ENCODE measurements around the gene FAM222B. TPM values are rescaled to one million over a fixed set of nuclear protein-coding genes. Genes with fewer than 3 reads are reported as not detected.
"Not testable (repeated sequence)": the region's sequence is repeated elsewhere in the genome, so short reads cannot be mapped to it uniquely, and the experiment has no call there.

The FAM222B gene
- total RNA-seq, 1 experiment from 2014 or later, result 37.7 TPM

DNA sequence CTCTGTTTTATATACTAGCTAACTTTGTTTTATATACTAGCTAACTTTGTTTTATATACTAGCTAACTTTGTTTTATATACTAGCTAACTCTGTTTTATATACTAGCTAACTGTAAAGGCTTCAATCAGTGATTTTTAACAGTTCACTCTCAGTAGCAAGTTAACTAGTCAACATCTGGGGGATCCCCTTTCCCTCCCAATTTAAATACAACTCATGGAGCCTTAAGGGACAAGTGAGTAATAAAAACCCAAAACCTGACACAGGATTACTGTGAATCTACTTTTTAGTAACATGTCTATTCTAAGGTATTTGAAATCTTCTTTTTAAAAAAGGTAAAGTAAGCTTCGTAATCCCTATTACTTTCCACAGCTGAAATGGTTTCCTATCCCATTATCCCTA, 32.2 kb downstream of the FAM222B start:
- BruUV-seq (replicated peaks), result no TSS peak
- H3K4me3 Mint-ChIP-seq (ENCODE audit: low read depth, unreplicated experiment), result peak overlapping the region; percentile 85
- H3K27me3 Mint-ChIP-seq (ENCODE audit: unreplicated experiment), result no peaks in the 10 kb centered on the region
- CTCF ChIA-PET, result interaction anchor here (1.0 to 1.1 kb wide), 2 partner anchors 47 to 67 kb away, joined by 3 to 5 read pairs; no protein-coding TSS in a partner anchor
- no peak for DNase-seq
- H3K27ac Mint-ChIP-seq (ENCODE audit: unreplicated experiment), result peak overlapping the region; percentile 85
- H3K36me3 Mint-ChIP-seq (ENCODE audit: insufficient read depth, unreplicated experiment), result peaks cover 69% of the 10 kb centered on the region
- H3K4me1 Mint-ChIP-seq (ENCODE audit: low read depth, unreplicated experiment), result peaks cover 28% of the 10 kb centered on the region
- intact Hi-C loops (cut with micrococcal nuclease; ENCODE audit: unreplicated experiment), result loop anchor here (2.0 kb wide), 1 partner anchor 48 kb away; no protein-coding TSS in a partner anchor
- no peaks in the 10 kb centered on the region for H3K9me3 Mint-ChIP-seq (ENCODE audit: low read depth, unreplicated experiment)
- TF ChIP-seq, protein P1, sequence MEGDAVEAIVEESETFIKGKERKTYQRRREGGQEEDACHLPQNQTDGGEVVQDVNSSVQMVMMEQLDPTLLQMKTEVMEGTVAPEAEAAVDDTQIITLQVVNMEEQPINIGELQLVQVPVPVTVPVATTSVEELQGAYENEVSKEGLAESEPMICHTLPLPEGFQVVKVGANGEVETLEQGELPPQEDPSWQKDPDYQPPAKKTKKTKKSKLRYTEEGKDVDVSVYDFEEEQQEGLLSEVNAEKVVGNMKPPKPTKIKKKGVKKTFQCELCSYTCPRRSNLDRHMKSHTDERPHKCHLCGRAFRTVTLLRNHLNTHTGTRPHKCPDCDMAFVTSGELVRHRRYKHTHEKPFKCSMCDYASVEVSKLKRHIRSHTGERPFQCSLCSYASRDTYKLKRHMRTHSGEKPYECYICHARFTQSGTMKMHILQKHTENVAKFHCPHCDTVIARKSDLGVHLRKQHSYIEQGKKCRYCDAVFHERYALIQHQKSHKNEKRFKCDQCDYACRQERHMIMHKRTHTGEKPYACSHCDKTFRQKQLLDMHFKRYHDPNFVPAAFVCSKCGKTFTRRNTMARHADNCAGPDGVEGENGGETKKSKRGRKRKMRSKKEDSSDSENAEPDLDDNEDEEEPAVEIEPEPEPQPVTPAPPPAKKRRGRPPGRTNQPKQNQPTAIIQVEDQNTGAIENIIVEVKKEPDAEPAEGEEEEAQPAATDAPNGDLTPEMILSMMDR (IDR thresholded peaks at IDR 0.05; ENCODE audit: unreplicated experiment), result no peak

DNA sequence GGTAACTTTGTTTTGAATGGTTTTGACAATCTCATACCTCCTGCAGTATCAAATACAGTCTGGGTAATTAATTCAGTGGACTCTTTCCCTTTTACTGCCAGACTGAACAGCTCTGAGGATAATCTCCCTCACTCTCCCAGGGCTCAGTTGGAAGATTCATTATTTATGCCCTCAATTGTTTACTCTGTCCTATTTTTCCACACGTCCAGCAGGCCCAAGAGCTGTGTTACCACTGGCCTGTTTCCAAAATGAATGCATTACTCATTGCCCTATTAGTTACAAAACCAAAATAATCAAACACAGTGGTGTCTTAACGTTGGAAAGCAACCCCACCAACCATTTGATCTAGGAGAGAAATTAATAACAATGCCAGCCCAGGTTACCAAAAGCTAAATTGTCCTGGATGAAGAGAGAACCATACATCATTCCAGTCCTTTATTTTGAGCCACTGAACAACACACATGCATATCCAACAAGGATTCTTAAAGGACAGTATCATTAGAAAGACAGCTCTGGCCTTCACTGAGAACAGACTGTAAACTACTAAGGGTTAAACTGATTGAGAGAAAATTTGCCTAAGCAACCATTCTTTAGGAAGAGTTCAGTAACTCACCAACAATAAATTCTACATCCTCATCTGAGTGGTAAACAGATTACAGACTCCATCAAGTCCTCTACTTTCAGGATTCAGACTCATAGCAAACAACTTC, 34.5 kb downstream of the FAM222B start:
- H3K9me3 Mint-ChIP-seq (ENCODE audit: low read depth, unreplicated experiment), result no peaks in the 10 kb centered on the region
- TF ChIP-seq, protein P1 (IDR thresholded peaks at IDR 0.05; ENCODE audit: unreplicated experiment), result no peak
- H3K27me3 Mint-ChIP-seq (ENCODE audit: unreplicated experiment), result no peaks in the 10 kb centered on the region
- BruUV-seq (replicated peaks), result TSS peak; percentile 3
- peaks cover 84% of the 10 kb centered on the region for H3K36me3 Mint-ChIP-seq (ENCODE audit: insufficient read depth, unreplicated experiment)
- H3K27ac Mint-ChIP-seq (ENCODE audit: unreplicated experiment), result peak overlapping the region; percentile 94
- peak overlapping the region; percentile 85 for H3K4me3 Mint-ChIP-seq (ENCODE audit: low read depth, unreplicated experiment)
- intact Hi-C loops (cut with micrococcal nuclease; ENCODE audit: unreplicated experiment), result loop anchor here (10.0 kb wide), 1 partner anchor 83 kb away; the partner anchor contains the start of genes NEK8 and TLCD1
- H3K4me1 Mint-ChIP-seq (ENCODE audit: low read depth, unreplicated experiment), result peaks cover 28% of the 10 kb centered on the region
- CTCF ChIA-PET, result interaction anchor here (0.6 to 2.2 kb wide), 10 partner anchors 9 to 523 kb away, joined by 3 to 9 read pairs (median 4); partner anchors contain the start of gene FAM222B
- DNase-seq, result peak; percentile 21

DNA sequence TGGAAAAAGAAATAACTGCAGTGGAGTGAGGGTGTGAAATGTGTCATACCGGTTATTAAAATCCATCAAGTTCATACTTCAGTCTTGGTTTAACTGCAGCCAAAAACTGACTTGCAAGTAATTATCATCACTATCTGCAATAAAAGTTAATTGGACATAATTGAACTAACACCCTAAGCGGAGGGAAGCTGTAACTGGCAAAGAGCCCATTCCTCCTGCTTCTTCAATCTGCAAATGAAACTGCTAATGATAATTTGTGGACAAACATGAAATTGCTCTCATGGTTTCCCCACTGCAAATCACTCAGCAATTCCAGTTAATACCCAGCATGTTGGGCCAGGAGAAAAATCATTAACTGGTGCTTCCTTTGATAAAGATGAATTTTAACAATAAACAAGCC, 46.5 kb downstream of the FAM222B start:
- H3K27me3 Mint-ChIP-seq (ENCODE audit: unreplicated experiment), result no peaks in the 10 kb centered on the region
- H3K9me3 Mint-ChIP-seq (ENCODE audit: low read depth, unreplicated experiment), result no peaks in the 10 kb centered on the region
- CTCF ChIA-PET, result interaction anchor here (0.6 kb wide), 1 partner anchor 941 kb away, joined by 6 read pairs; no protein-coding TSS in a partner anchor
- TF ChIP-seq, protein P1 (IDR thresholded peaks at IDR 0.05; ENCODE audit: unreplicated experiment), result no peak
- BruUV-seq (replicated peaks), result no TSS peak
- peaks cover 22% of the 10 kb centered on the region for H3K36me3 Mint-ChIP-seq (ENCODE audit: insufficient read depth, unreplicated experiment)
- no peak overlapping the region for H3K4me3 Mint-ChIP-seq (ENCODE audit: low read depth, unreplicated experiment)
- H3K4me1 Mint-ChIP-seq (ENCODE audit: low read depth, unreplicated experiment), result no peaks in the 10 kb centered on the region
- H3K27ac Mint-ChIP-seq (ENCODE audit: unreplicated experiment), result no peak overlapping the region
- intact Hi-C loops (cut with micrococcal nuclease; ENCODE audit: unreplicated experiment), result no loop called here
- no peak for DNase-seq

DNA sequence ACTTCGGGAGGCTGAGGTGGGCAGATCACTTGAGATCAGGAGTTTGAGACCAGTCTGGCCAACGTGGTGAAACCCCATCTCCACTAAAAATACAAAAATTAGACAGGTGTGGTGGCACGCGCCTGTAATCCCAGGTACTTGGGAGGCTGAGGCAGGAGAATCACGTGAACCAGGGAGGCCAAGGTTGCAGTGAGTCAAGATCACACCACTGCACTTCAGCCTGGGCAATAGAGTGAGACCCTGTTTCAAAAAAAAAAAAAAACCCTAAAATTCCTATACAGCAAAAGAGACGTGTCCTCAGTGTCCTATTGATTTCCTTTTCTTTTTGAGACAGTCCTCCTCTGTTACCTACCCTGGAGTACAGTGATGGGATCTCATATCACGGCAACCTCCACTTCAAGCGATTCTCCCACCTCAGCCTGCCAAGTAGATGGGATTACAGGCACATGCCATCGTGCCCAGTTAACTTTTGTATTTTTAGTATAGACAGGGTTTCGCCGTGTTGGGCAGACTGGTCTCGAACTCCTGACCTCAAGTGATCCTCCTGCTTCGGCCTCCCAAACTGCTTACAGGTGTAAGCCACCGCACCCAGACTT, 47.6 kb downstream of the FAM222B start:
- intact Hi-C loops (cut with micrococcal nuclease; ENCODE audit: unreplicated experiment); DNase-seq; H3K4me1 Mint-ChIP-seq (ENCODE audit: low read depth, unreplicated experiment); H3K4me3 Mint-ChIP-seq (ENCODE audit: low read depth, unreplicated experiment); H3K27me3 Mint-ChIP-seq (ENCODE audit: unreplicated experiment); H3K27ac Mint-ChIP-seq (ENCODE audit: unreplicated experiment); BruUV-seq (replicated peaks); H3K9me3 Mint-ChIP-seq (ENCODE audit: low read depth, unreplicated experiment): not testable (repeated sequence)
- peaks cover 22% of the 10 kb centered on the region for H3K36me3 Mint-ChIP-seq (ENCODE audit: insufficient read depth, unreplicated experiment)
- CTCF ChIA-PET, result interaction anchor here (0.6 kb wide), 1 partner anchor 20 kb away, joined by 3 read pairs; no protein-coding TSS in a partner anchor

Measured in Calu3 (cell line).